Esophagus muscularis mucosa (tissue), 4 donors: ENCODE measurements around the gene DYTN. TPM values are rescaled to one million over a fixed set of nuclear protein-coding genes. Genes with fewer than 3 reads are reported as not detected.
"Not testable (repeated sequence)": the region's sequence is repeated elsewhere in the genome, so short reads cannot be mapped to it uniquely, and the experiment has no call there.

Source experiments
- DNase-seq: peaks from one replicate; pipeline ENCODE4 v3.0.0-alpha.2; 2017; ENCODE audit errors: extremely low spot score
- H3K27ac ChIP-seq, 4 donors: fragments of 200-600 bp; sonication (generic); replicated peaks in 1 of 4; 1 replicate in 3 of 4; 2 replicates in 1 of 4; pipeline ENCODE4 v1.5.1; 2016 to 2019; ENCODE audit warnings: mild to moderate bottlenecking in 1 of 4
- H3K27me3 ChIP-seq, 4 donors: fragments of 200-600 bp; sonication (generic); one replicate each; pipeline versions ENCODE4 v1.5.1 to v1.6.0; 2016 to 2019
- H3K36me3 ChIP-seq, 4 donors: fragments of 200-600 bp; sonication (generic); one replicate each; pipeline ENCODE4 v1.5.1; 2016 to 2019
- H3K4me1 ChIP-seq, 4 donors: fragments of 200-600 bp; sonication (generic); one replicate each; pipeline ENCODE4 v1.5.1; 2016 to 2019
- H3K4me3 ChIP-seq, 4 donors: fragments of 200-600 bp; sonication (generic); 1 replicate in 2 of 4; 2 replicates in 2 of 4; pipeline ENCODE4 v1.5.1; 2016 to 2019; ENCODE audit warnings: mild to moderate bottlenecking in 4 of 4, moderate library complexity in 1 of 4
- H3K9me3 ChIP-seq, 4 donors: fragments of 200-600 bp; sonication (generic); 1 replicate in 3 of 4; 2 replicates in 1 of 4; pipeline ENCODE4 v1.5.1; 2016 to 2019
- EP300 ChIP-seq: sonication (generic); formaldehyde crosslinking; IDR thresholded peaks from one replicate; pipeline ENCODE4 v1.6.1; 2017; ENCODE audit warnings: antibody characterized with exemption
- POLR2A ChIP-seq: fragments of 450-650 bp; IDR thresholded peaks from one replicate; pipeline ENCODE4 v1.6.1; 2017; ENCODE audit warnings: antibody characterized with exemption, moderate library complexity, mild to moderate bottlenecking, low read depth
- POLR2AphosphoS5 ChIP-seq, 2 donors: sonication (generic); formaldehyde crosslinking; IDR thresholded peaks; one replicate each; pipeline ENCODE4 v1.6.1; 2017; ENCODE audit warnings: antibody characterized with exemption in 2 of 2
- WGBS: methylation state at CpG from one replicate; pipeline ENCODE4 v1.1.5; 2018; 5-methylcytosine and 5-hydroxymethylcytosine counted together
- intact Hi-C: fragments of 100-400 bp; cut with DNase I; formaldehyde crosslinking; loops from one replicate; pipeline ENCODE4 v1.15.1; 2023
- total RNA-seq, 4 donors: library from RNA; depleted of rRNA; stranded (reverse); fragments of >200 nt; gene quantifications; one replicate each; pipeline versions ENCODE4 v1.1.0 to v1.2.1, GENCODE V29; 2016
- TF ChIP-seq, protein P1 (sequence below), 3 experiments: fragments of 200-600 bp in 2 of 3; fragments of 450-650 bp in 1 of 3; sonication (generic) in 2 of 3; IDR thresholded peaks; one replicate each; pipeline ENCODE4 v1.5.1; 2017 to 2019; ENCODE audit warnings: antibody characterized with exemption in 3 of 3, mild to moderate bottlenecking in 2 of 3, moderate library complexity in 1 of 3

The DYTN gene
- total RNA-seq, 4 donors from 2014 or later = not detected

DNA sequence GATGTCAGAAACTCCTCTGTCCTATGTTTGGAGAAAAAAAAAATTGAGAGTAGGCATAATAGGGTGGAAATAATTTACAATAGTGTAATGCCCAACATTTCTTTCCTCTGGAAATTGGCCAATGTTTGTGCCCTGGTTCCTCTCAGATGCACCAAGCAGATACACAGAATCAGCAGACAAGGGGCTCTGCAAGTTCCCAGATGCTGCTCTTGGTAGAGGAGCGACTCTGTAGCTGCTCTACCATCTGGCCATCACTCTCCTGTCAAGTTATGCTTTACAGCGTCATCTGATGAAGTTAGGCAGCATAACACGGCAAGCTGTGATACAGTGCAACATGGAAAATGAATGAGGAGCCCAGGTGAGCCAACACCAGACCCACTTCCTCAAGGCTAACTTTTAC lies 1.6 kb downstream of the DYTN start:
- no peak for TF ChIP-seq POLR2AphosphoS5 (IDR thresholded peaks at IDR 0.05)
- no peak for TF ChIP-seq EP300
- TF ChIP-seq POLR2A = no peak
- TF ChIP-seq, protein P1, sequence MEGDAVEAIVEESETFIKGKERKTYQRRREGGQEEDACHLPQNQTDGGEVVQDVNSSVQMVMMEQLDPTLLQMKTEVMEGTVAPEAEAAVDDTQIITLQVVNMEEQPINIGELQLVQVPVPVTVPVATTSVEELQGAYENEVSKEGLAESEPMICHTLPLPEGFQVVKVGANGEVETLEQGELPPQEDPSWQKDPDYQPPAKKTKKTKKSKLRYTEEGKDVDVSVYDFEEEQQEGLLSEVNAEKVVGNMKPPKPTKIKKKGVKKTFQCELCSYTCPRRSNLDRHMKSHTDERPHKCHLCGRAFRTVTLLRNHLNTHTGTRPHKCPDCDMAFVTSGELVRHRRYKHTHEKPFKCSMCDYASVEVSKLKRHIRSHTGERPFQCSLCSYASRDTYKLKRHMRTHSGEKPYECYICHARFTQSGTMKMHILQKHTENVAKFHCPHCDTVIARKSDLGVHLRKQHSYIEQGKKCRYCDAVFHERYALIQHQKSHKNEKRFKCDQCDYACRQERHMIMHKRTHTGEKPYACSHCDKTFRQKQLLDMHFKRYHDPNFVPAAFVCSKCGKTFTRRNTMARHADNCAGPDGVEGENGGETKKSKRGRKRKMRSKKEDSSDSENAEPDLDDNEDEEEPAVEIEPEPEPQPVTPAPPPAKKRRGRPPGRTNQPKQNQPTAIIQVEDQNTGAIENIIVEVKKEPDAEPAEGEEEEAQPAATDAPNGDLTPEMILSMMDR (IDR thresholded peaks at IDR 0.05) = no peak
- no peak for DNase-seq
- Histone ChIP-seq H3K4me1 (no peaks in the 10 kb centered on the region), H3K9me3 (no peaks in the 10 kb centered on the region), H3K27ac (no peak overlapping the region), H3K4me3 (no peak overlapping the region), H3K27me3 (peaks cover 0 to 9% (median 0%) of the 10 kb centered on the region in 4 donors), H3K36me3 (no peaks in the 10 kb centered on the region)
- 56% methylated on average over 3 of the region's 3 CpGs for whole genome bisulfite sequencing
- intact Hi-C loops = no loop called here

DNA sequence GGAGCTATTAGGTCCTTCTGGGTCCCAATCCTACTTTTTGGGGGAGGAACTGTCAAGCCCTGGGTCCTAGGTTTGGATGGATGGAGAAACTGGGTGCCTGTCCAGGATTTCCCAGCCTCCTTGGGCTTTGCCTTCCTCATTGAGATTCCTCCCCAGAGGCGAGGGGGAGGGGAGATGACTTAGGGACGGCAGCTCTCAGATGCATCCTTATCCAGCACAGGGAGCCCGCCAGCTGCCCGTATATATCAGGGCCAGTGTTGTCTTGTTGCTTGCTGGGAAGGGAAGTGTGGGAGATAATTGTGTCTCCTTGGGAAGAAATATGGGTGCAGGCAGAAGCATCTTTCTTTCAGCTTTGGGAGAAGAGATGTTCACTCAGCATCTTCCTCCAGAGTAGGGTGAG lies 3.0 kb downstream of the DYTN start:
- intact Hi-C loops, H3K36me3 ChIP-seq: not testable (repeated sequence)
- WGBS = 78% methylated on average over 4 of the region's 4 CpGs

DNA sequence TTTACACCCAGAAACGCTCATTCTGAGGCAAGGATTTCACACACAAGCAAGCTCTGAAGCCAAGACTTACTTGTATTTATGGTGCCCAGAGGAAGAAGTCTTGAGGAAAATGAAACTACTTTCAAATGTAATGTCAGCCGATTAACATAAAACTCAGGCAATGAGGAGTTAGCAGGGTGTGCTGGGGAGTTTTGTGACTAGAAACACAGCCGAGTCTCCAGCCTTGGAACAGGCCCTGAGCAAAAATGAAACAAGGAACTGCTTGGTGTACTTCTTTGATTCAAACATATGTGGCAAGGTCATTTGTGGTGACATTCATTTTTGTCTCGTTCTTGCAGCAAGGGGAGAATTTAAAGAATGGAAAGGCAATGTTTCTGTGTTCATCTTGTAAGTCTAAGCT lies 4.5 kb downstream of the DYTN start:
- TF ChIP-seq EP300 (no peak), POLR2A (no peak), POLR2AphosphoS5 (IDR thresholded peaks at IDR 0.05) (no peak)
- TF ChIP-seq, protein P1 (IDR thresholded peaks at IDR 0.05) = no peak
- intact Hi-C loops = no loop called here
- Histone ChIP-seq H3K27ac (no peak overlapping the region), H3K27me3 (peaks cover 0 to 9% (median 0%) of the 10 kb centered on the region in 4 donors), H3K4me1 (no peaks in the 10 kb centered on the region), H3K9me3 (no peaks in the 10 kb centered on the region), H3K36me3 (no peaks in the 10 kb centered on the region), H3K4me3 (no peak overlapping the region)
- no peak for DNase-seq
- WGBS = 72% methylated on average over 4 of the region's 4 CpGs

More for the DNA sequence above, 3.0 kb downstream of the DYTN start:
- H3K27me3 ChIP-seq, H3K27ac ChIP-seq, H3K4me3 ChIP-seq, H3K4me1 ChIP-seq, H3K9me3 ChIP-seq, DNase-seq: not testable (repeated sequence)

DNA sequence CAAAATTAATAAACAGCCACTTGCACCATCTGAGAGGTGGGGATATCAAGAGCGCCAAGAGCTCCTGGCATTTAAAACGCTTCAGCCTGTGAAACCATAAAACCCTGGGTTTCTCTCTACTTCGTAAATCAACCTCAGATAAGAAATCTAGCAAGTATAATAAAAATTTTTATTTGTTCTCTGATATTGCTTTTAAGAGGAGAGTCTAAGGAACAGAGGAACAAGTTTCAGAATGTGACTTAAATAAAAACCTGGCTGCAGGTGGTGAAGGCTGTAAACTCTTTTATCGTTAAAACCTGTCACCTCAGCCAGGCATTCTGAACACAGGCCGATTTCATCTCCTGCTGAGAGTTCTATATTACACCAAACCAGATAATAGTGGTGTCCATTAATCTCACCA lies 9.9 kb downstream of the DYTN start:
- DNase-seq = no peak
- Histone ChIP-seq H3K27me3 (no peaks in the 10 kb centered on the region), H3K4me3 (no peak overlapping the region), H3K27ac (no peak overlapping the region), H3K9me3 (no peaks in the 10 kb centered on the region), H3K4me1 (no peaks in the 10 kb centered on the region), H3K36me3 (no peaks in the 10 kb centered on the region)
- no peak for TF ChIP-seq EP300
- TF ChIP-seq POLR2A = no peak
- no peak for TF ChIP-seq POLR2AphosphoS5 (IDR thresholded peaks at IDR 0.05)
- TF ChIP-seq, protein P1 (IDR thresholded peaks at IDR 0.05) = no peak
- 79% methylated on average over 5 of the region's 5 CpGs for WGBS
- intact Hi-C loops = no loop called here

DNA sequence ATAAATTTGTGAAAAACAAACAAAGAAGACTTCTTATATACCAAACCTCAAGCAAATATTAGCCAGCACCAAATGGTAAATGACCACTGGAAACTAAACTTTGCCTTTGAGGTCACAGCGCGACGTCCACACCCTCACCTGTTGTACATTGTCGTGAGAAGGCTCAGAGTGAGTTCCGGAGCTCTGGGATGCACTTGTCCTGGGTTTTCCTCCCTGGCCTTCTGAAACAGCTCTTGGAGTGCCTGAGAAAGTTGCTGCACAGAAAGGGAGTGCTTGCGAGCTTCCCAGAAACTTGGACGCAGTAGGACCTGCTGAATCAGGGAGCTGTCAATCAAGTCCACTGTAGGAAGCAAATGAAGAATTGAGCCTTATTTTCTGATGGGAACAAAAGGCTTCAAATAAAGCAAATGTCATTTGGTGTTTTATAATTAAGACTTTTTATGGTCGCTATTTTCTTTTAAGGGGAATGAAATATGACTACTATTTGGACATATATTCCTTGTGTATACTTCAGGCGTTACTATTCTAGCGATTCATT lies 11.0 kb downstream of the DYTN start:
- Histone ChIP-seq H3K27me3 (peaks cover 0 to 6% (median 0%) of the 10 kb centered on the region in 4 donors), H3K4me3 (no peak overlapping the region), H3K9me3 (no peaks in the 10 kb centered on the region), H3K36me3 (no peaks in the 10 kb centered on the region), H3K27ac (no peak overlapping the region), H3K4me1 (no peaks in the 10 kb centered on the region)
- DNase-seq = no peak
- intact Hi-C loops = no loop called here
- TF ChIP-seq EP300 = no peak
- no peak for TF ChIP-seq POLR2AphosphoS5 (IDR thresholded peaks at IDR 0.05)
- TF ChIP-seq, protein P1 (IDR thresholded peaks at IDR 0.05) = no peak
- no peak for TF ChIP-seq POLR2A
- 84% methylated on average over 10 of the region's 10 CpGs for WGBS
